ENCODE measurements around the gene STX5. TPM values are rescaled to one million over a fixed set of nuclear protein-coding genes. Genes with fewer than 3 reads are reported as not detected.

STX5 gene
- total RNA-seq, 1 donor = 35.8 TPM

DNA sequence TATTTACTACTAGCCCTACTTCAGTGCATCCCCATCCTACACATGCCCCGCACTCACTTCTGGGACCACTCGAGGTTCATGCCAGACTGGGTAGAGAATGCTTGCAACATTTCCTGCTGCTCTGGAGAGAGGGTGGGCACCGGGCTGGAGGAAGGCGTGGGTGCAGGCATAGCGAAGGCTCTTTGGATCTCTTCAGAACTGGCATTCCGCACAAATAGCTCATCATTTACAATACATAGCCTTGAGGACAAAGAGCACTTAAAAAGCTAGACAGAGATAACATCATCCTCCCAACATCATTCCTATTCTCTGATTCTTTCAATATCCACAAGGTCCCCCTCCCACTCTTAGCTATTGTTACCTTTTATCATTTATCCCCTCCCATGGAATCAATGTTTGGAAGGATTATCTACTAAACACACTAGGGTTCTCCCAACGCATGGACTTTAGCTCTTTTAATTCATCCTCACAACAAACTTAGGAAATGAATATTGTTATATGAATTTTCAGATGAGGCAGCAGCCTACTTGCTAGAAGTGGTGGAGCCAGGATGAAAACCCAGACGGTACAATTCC is 37.6 kb downstream of the STX5 start:
- no peak overlapping the region for H3K27ac ChIP-seq (ENCODE audit: low read depth, low read length)

DNA sequence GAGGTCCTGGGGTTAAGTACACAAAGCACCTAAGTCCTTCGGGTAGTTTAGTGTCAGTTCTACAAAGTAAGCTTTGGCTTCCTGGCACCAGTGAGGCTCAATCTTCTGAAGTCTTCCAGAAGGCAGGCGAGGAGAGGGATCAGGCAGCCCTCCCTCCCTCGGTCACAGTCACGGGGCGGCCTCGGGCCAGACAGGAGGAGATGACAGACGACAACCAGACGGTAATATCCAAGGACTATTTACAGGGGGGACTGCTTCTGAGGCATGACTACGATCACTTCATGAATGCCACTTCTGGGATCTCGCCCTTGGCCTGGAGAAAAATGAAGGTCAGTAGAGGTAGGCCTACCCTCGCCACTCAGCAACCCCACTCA is 39.7 kb downstream of the STX5 start:
- peak overlapping the region; percentile 73 for H3K4me2 ChIP-seq (ENCODE audit: insufficient read depth, low read length)
- H3K36me3 ChIP-seq (ENCODE audit: insufficient read depth, low read length) = peaks cover 67% of the 10 kb centered on the region
- H3K27ac ChIP-seq (ENCODE audit: low read depth, low read length) = peak overlapping the region; percentile 77
- peaks cover 36% of the 10 kb centered on the region for H3K79me2 ChIP-seq (ENCODE audit: insufficient read depth, low read length)
- no peaks in the 10 kb centered on the region for H3K9me3 ChIP-seq (ENCODE audit: low read depth, low read length)
- H3K4me1 ChIP-seq (ENCODE audit: insufficient read depth, low read length) = peaks cover 29% of the 10 kb centered on the region
- no peaks in the 10 kb centered on the region for H3K27me3 ChIP-seq (ENCODE audit: insufficient read depth, low read length)
- H4K20me1 ChIP-seq (ENCODE audit: insufficient read depth, low read length) = peaks cover 18% of the 10 kb centered on the region
- peak overlapping the region; percentile 96 for H3K4me3 ChIP-seq (ENCODE audit: insufficient read depth, low read length)
- TF ChIP-seq, protein P1, sequence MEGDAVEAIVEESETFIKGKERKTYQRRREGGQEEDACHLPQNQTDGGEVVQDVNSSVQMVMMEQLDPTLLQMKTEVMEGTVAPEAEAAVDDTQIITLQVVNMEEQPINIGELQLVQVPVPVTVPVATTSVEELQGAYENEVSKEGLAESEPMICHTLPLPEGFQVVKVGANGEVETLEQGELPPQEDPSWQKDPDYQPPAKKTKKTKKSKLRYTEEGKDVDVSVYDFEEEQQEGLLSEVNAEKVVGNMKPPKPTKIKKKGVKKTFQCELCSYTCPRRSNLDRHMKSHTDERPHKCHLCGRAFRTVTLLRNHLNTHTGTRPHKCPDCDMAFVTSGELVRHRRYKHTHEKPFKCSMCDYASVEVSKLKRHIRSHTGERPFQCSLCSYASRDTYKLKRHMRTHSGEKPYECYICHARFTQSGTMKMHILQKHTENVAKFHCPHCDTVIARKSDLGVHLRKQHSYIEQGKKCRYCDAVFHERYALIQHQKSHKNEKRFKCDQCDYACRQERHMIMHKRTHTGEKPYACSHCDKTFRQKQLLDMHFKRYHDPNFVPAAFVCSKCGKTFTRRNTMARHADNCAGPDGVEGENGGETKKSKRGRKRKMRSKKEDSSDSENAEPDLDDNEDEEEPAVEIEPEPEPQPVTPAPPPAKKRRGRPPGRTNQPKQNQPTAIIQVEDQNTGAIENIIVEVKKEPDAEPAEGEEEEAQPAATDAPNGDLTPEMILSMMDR (IDR thresholded peaks at IDR 0.05; ENCODE audit: extremely low read depth, low read depth, low read length) = no peak
- no peak overlapping the region for H2AFZ ChIP-seq (ENCODE audit: low read length)
- DNase-seq (ENCODE audit: insufficient read length, low spot score, missing footprints) = no peak

More for the DNA sequence above, 37.6 kb downstream of the STX5 start:
- no peaks in the 10 kb centered on the region for H3K9me3 ChIP-seq (ENCODE audit: low read depth, low read length)
- H3K79me2 ChIP-seq (ENCODE audit: insufficient read depth, low read length) = peaks cover 23% of the 10 kb centered on the region
- TF ChIP-seq, protein P1 (IDR thresholded peaks at IDR 0.05; ENCODE audit: extremely low read depth, low read depth, low read length) = no peak
- peaks cover 80% of the 10 kb centered on the region for H3K36me3 ChIP-seq (ENCODE audit: insufficient read depth, low read length)
- H3K4me1 ChIP-seq (ENCODE audit: insufficient read depth, low read length) = peaks cover 16% of the 10 kb centered on the region
- DNase-seq (ENCODE audit: insufficient read length, low spot score, missing footprints) = no peak
- H3K4me2 ChIP-seq (ENCODE audit: insufficient read depth, low read length) = no peak overlapping the region
- H4K20me1 ChIP-seq (ENCODE audit: insufficient read depth, low read length) = peaks cover 12% of the 10 kb centered on the region
- no peak overlapping the region for H2AFZ ChIP-seq (ENCODE audit: low read length)
- no peak overlapping the region for H3K4me3 ChIP-seq (ENCODE audit: insufficient read depth, low read length)
- H3K27me3 ChIP-seq (ENCODE audit: insufficient read depth, low read length) = no peaks in the 10 kb centered on the region

DNA sequence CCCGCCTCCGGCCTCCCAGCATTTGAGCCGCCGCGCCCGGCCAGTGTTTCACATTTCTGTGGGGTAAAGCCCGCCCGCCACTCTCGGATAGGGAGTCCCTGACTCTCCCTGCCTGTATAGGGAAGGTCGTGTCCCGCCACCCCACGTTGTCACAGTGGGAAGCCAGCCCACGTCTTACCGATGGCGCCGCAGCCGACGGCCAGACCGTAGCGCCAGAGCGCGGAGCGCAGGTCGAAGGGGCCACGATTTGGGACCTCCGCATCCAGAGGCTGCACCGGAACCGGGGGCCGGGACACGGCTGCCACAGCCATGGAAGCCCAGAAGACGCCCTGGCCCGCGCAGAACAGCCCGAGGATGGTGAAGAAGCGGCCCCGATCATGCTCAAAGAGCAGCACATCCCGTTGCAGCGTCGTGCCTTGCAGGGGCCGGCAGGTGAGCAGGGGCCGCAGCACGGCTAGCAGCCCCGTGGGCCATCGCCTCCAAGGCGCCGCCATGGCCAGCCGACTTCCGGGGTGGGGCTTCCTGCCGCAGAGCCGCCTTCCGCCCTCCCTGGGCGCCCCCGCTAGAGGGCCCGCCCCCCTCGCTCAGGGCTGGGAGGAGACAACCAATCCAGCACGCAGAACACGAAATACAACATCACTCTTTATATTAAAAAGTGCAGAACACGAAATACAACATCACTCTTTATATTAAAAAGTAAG is 40.2 kb downstream of the STX5 start, which contains the start of gene TMEM223:
Gene TMEM223, minus strand, starts transcription at position 506 of the 701 bp plus-strand sequence. Its CDS starts 12 bp downstream, at position 494.
- H3K27me3 ChIP-seq (ENCODE audit: insufficient read depth, low read length) = no peaks in the 10 kb centered on the region
- peak; percentile 98 for DNase-seq (ENCODE audit: insufficient read length, low spot score, missing footprints)

DNA sequence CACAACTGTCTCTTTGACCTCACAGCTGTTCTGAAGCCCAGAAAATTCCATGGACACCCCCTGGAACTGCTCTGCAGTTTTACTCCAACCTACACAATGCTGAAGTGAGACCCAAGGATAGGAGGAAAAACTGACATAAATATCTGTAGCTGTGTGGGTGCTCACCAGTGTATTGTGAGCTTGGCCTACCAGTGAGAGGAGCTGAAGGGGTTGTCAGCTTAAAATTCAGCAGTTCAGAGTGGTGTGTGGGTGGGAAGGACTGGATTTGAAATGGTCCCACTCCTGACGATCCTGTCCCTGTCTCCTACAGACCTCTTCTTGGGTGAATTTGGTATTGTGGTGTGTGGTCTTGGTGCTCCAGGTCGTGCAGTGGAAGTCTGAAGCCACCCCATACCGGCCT is 42.3 kb downstream of the STX5 start:
- H3K4me3 ChIP-seq (ENCODE audit: insufficient read depth, low read length) = no peak overlapping the region
- TF ChIP-seq, protein P1 (IDR thresholded peaks at IDR 0.05; ENCODE audit: extremely low read depth, low read depth, low read length) = no peak
- DNase-seq (ENCODE audit: insufficient read length, low spot score, missing footprints) = no peak
- H2AFZ ChIP-seq (ENCODE audit: low read length) = no peak overlapping the region
- no peaks in the 10 kb centered on the region for H3K9me3 ChIP-seq (ENCODE audit: low read depth, low read length)
- H3K4me2 ChIP-seq (ENCODE audit: insufficient read depth, low read length) = no peak overlapping the region
- H3K27ac ChIP-seq (ENCODE audit: low read depth, low read length) = no peak overlapping the region
- H3K27me3 ChIP-seq (ENCODE audit: insufficient read depth, low read length) = no peaks in the 10 kb centered on the region
- peaks cover 35% of the 10 kb centered on the region for H3K4me1 ChIP-seq (ENCODE audit: insufficient read depth, low read length)
- H4K20me1 ChIP-seq (ENCODE audit: insufficient read depth, low read length) = peaks cover 18% of the 10 kb centered on the region
- H3K79me2 ChIP-seq (ENCODE audit: insufficient read depth, low read length) = peaks cover 36% of the 10 kb centered on the region
- H3K36me3 ChIP-seq (ENCODE audit: insufficient read depth, low read length) = peaks cover 43% of the 10 kb centered on the region

More for the DNA sequence above, 40.2 kb downstream of the STX5 start, which contains the start of gene TMEM223:
- no peaks in the 10 kb centered on the region for H3K9me3 ChIP-seq (ENCODE audit: low read depth, low read length)
- peaks cover 29% of the 10 kb centered on the region for H3K4me1 ChIP-seq (ENCODE audit: insufficient read depth, low read length)
- peak within 1 kb of the TSS; percentile 73 for H2AFZ ChIP-seq (ENCODE audit: low read length)
- TF ChIP-seq, protein P1 (IDR thresholded peaks at IDR 0.05; ENCODE audit: extremely low read depth, low read depth, low read length) = no peak
- H3K27ac ChIP-seq (ENCODE audit: low read depth, low read length) = peak within 1 kb of the TSS; percentile 77
- H4K20me1 ChIP-seq (ENCODE audit: insufficient read depth, low read length) = peaks cover 18% of the 10 kb centered on the region
- H3K36me3 ChIP-seq (ENCODE audit: insufficient read depth, low read length) = peaks cover 63% of the 10 kb centered on the region
- peaks cover 36% of the 10 kb centered on the region for H3K79me2 ChIP-seq (ENCODE audit: insufficient read depth, low read length)
- H3K4me3 ChIP-seq (ENCODE audit: insufficient read depth, low read length) = peak within 1 kb of the TSS; percentile 96
- H3K4me2 ChIP-seq (ENCODE audit: insufficient read depth, low read length) = peak within 1 kb of the TSS; percentile 73
